Upper lobe of left lung (tissue), 6 donors: ENCODE measurements around the gene TRIP13. TPM values are rescaled to one million over a fixed set of nuclear protein-coding genes. Genes with fewer than 3 reads are reported as not detected.
A peak's percentile ranks its signal among the peaks of the same experiment; 100 is the strongest.

ENCODE experiments used
- ATAC-seq, 2 donors: fragments of 200-7000 bp; cut with Tn5 transposase; one replicate each; pipeline ENCODE4 v1.9.1; 2022; ENCODE audit warnings: mild to moderate bottlenecking in 2 of 2, moderate library complexity in 2 of 2; ENCODE audit not compliant: low FRiP score in 2 of 2
- DNase-seq, 2 donors: peaks; one replicate each; pipeline ENCODE4 v3.0.0-alpha.2; 2019 to 2020
- H3K27ac ChIP-seq, 4 donors: fragments of 200-600 bp; sonication (generic); one replicate each; pipeline ENCODE4 v1.5.1; 2016 to 2019
- H3K27me3 ChIP-seq, 4 donors: fragments of 200-600 bp; sonication (generic); one replicate each; pipeline ENCODE4 v1.5.1; 2017 to 2019
- H3K36me3 ChIP-seq, 4 donors: fragments of 200-600 bp; sonication (generic); one replicate each; pipeline ENCODE4 v1.5.1; 2016 to 2019
- H3K4me1 ChIP-seq, 4 donors: fragments of 200-600 bp; sonication (generic); one replicate each; pipeline ENCODE4 v1.5.1; 2018 to 2019
- H3K4me3 ChIP-seq, 4 donors: fragments of 200-600 bp; sonication (generic); one replicate each; pipeline ENCODE4 v1.5.1; 2017 to 2019; ENCODE audit warnings: mild to moderate bottlenecking in 2 of 4, moderate library complexity in 1 of 4
- H3K9me3 ChIP-seq, 4 donors: fragments of 200-600 bp; sonication (generic); one replicate each; pipeline ENCODE4 v1.5.1; 2018 to 2019
- EP300 ChIP-seq, 4 donors: sonication (generic); formaldehyde crosslinking; IDR thresholded peaks; one replicate each; pipeline ENCODE4 v1.5.1; 2017; ENCODE audit warnings: antibody characterized with exemption in 4 of 4, control low read depth in 2 of 4
- POLR2A ChIP-seq, 4 donors: fragments of 450-650 bp; IDR thresholded peaks; one replicate each; pipeline ENCODE4 v1.5.1; 2016 to 2017; ENCODE audit warnings: antibody characterized with exemption in 4 of 4, mild to moderate bottlenecking in 2 of 4
- POLR2AphosphoS5 ChIP-seq, 2 donors: sonication (generic); formaldehyde crosslinking; IDR thresholded peaks; one replicate each; pipeline ENCODE4 v1.5.1; 2017; ENCODE audit warnings: antibody characterized with exemption in 2 of 2
- WGBS, 2 donors: methylation state at CpG; one replicate each; pipeline ENCODE4 v1.1.5; 2017 to 2018; 5-methylcytosine and 5-hydroxymethylcytosine counted together
- total RNA-seq, 6 donors: library from RNA; depleted of rRNA in 4 of 6; stranded (reverse); fragments of >200 nt in 4 of 6; gene quantifications; one replicate each; pipeline versions ENCODE4 v1.1.0 to v1.2.1, GENCODE V29; 2016 to 2021
- TF ChIP-seq, protein P1 (sequence below), 6 experiments: fragments of 450-650 bp in 4 of 6; fragments of 200-600 bp in 2 of 6; sonication (generic) in 2 of 6; IDR thresholded peaks; one replicate each; pipeline ENCODE4 v1.5.1; 2016 to 2019; ENCODE audit warnings: antibody characterized with exemption in 6 of 6
- donor health status: DM: no; HTN: no; CAD: no; lungs with moderate emphysema.
- donor health status: DM: no; HTN: yes; CAD: no; lungs with severe emphysema.

Gene TRIP13
- total RNA-seq, 6 donors from 2014 or later = 1.0 to 2.1 (median 1.5) TPM

DNA sequence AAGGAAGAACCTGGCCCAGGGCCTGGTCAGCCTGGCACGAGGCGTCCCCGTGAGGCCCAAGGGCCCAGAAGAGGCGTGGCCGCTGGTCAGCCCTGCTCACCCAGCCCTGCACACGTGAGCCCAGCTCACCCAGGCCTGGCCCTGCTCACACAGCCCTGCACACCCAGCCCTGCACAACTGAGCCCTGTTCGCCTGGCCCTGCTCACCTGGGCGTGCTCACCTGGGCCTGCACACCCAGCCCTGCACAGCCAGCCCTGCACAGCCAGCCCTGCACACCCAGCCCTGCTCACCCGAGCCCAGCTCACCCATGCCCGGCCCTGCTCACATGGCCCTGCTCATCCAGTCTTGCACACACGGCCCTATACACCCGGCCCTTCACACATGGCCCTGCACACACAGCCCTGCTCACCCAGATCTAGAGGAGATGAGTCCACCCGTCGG is 44.0 kb upstream of the TRIP13 start:
- no peak overlapping the region for H3K4me3 ChIP-seq
- H3K36me3 ChIP-seq = no peaks in the 10 kb centered on the region
- peaks cover 0 to 13% (median 0%) of the 10 kb centered on the region in 4 donors for H3K27me3 ChIP-seq
- 90% methylated on average over 7 of the region's 14 CpGs; no CpG with 5 or more reads in 1 of the 2 donors for WGBS, 2 donors
- H3K27ac ChIP-seq = no peak overlapping the region
- no peak for TF ChIP-seq EP300 (IDR thresholded peaks at IDR 0.05)
- TF ChIP-seq POLR2AphosphoS5 (IDR thresholded peaks at IDR 0.05) = no peak
- TF ChIP-seq, protein P1, sequence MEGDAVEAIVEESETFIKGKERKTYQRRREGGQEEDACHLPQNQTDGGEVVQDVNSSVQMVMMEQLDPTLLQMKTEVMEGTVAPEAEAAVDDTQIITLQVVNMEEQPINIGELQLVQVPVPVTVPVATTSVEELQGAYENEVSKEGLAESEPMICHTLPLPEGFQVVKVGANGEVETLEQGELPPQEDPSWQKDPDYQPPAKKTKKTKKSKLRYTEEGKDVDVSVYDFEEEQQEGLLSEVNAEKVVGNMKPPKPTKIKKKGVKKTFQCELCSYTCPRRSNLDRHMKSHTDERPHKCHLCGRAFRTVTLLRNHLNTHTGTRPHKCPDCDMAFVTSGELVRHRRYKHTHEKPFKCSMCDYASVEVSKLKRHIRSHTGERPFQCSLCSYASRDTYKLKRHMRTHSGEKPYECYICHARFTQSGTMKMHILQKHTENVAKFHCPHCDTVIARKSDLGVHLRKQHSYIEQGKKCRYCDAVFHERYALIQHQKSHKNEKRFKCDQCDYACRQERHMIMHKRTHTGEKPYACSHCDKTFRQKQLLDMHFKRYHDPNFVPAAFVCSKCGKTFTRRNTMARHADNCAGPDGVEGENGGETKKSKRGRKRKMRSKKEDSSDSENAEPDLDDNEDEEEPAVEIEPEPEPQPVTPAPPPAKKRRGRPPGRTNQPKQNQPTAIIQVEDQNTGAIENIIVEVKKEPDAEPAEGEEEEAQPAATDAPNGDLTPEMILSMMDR (IDR thresholded peaks at IDR 0.05) = no peak
- TF ChIP-seq POLR2A (IDR thresholded peaks at IDR 0.05) = no peak
- DNase-seq = peak; percentile 20 to 79
- ATAC-seq = no peak
- no peaks in the 10 kb centered on the region for H3K9me3 ChIP-seq
- H3K4me1 ChIP-seq = peaks cover 0 to 13% (median 8%) of the 10 kb centered on the region in 4 donors

DNA sequence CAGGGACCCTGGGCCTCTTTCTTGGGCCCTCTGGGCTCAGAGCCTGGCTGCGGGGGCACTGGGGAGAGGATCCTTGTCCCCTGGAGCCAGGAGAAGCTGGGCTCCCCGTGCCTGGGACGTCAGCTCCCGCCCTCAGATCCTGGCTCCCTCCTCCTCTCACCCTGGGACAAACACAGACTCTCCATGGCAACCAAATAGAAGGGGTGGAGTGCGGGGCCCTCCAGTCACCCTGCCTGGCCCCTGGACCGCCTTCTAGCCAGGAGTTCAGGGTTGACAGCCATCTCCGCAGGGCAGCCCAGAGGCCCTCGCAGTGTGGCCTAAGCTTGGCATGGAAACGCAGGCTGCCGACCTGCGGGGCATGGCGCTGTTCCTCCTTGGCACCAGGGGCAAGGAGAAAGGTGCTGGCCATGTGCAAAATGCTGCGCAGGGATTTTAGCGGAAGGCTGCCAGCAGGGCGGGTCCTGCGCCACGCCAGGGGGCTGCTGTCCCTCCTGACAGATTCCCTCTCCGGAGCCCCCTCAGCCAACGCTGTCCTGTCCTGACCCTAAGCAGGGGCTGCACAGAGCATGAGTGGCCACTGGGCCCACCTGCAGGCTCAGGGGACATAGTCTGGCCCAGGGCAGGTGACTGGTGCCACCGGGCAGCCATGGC is 42.9 kb upstream of the TRIP13 start:
- no peak for TF ChIP-seq POLR2A (IDR thresholded peaks at IDR 0.05)
- TF ChIP-seq, protein P1 (IDR thresholded peaks at IDR 0.05) = no peak
- TF ChIP-seq POLR2AphosphoS5 (IDR thresholded peaks at IDR 0.05) = no peak
- TF ChIP-seq EP300 (IDR thresholded peaks at IDR 0.05) = no peak
- no peak overlapping the region for H3K27ac ChIP-seq
- DNase-seq (peak; percentile 24 to 82), ATAC-seq (peak; percentile 65 to 73)
- H3K4me3 ChIP-seq = peak overlapping the region in 3 of 4 donors; percentile 26 to 40 (median 35)
- no peaks in the 10 kb centered on the region for H3K36me3 ChIP-seq
- peaks cover 0 to 13% (median 0%) of the 10 kb centered on the region in 4 donors for H3K27me3 ChIP-seq
- no peaks in the 10 kb centered on the region for H3K9me3 ChIP-seq
- H3K4me1 ChIP-seq = peaks cover 0 to 13% (median 8%) of the 10 kb centered on the region in 4 donors
- 73 to 100% methylated on average over 3 to 20 of the region's 20 CpGs for WGBS, 2 donors

DNA sequence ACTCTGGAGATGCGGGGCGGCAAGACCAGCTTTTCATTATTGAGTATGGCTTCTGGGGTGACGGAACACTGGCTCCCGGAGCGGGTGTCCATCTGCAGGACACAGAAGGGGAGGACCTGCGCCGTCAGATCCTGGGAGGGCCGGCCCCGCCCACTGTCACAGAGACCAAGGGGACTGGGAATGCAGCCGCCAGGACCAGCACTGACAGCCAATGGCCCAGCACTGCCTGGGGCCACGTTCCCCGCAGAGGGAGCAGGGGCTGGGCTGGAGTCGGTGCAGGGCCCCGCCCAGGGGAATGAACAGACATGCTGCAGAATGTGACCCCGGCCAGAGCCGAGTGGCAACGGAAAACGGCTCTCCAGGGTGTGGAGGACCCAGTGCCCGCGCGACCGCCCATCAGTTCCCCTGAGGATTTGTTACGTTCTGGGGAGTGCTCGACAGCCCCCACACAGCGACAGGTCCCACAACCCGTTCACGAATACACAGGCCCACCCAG is 42.1 kb upstream of the TRIP13 start, which contains the start of gene ZDHHC11:
ZDHHC11 (minus strand) TSS at position 476 of the 496 bp plus-strand sequence; CDS start at position 92, 384 bp downstream.
- Histone ChIP-seq H3K27ac (no peak within 1 kb of the TSS), H3K9me3 (no peaks in the 10 kb centered on the region), H3K36me3 (no peaks in the 10 kb centered on the region), H3K4me3 (peak within 1 kb of the TSS in 3 of 4 donors; percentile 26 to 40 (median 35)), H3K4me1 (peaks cover 0 to 13% (median 8%) of the 10 kb centered on the region in 4 donors), H3K27me3 (peaks cover 0 to 13% (median 0%) of the 10 kb centered on the region in 4 donors)
- ATAC-seq (peak; percentile 49 to 87), DNase-seq (peak; percentile 79 to 91)
- TF ChIP-seq POLR2A (IDR thresholded peaks at IDR 0.05) (no peak), EP300 (IDR thresholded peaks at IDR 0.05) (no peak)
- TF ChIP-seq, protein P1 (IDR thresholded peaks at IDR 0.05) = no peak
- 60 to 63% methylated on average over 4 to 27 of the region's 27 CpGs for WGBS, 2 donors

DNA sequence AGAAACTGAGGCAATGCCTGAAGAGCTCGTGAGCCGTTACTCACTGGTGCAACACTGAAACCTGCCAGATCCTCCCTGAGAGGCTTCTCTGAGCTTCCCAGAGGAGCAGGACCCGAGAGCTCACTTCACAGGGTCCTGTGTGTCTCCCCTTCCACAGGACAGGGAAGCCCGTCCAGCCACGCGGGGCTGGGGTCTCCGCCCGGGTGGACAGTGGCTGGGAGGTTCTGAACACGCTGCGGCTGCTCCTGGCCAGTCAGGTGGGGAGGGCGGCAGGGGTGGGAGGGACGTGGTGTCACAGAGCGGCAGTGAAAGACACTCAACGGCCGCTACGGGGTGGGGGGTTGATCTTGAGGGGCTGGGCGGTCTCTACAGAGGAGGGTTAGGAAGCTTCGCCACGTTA is 41.6 kb upstream of the TRIP13 start:
- H3K36me3 ChIP-seq = no peaks in the 10 kb centered on the region
- H3K9me3 ChIP-seq = no peaks in the 10 kb centered on the region
- peaks cover 0 to 13% (median 8%) of the 10 kb centered on the region in 4 donors for H3K4me1 ChIP-seq
- TF ChIP-seq EP300 (IDR thresholded peaks at IDR 0.05) (no peak), POLR2A (IDR thresholded peaks at IDR 0.05) (no peak), POLR2AphosphoS5 (IDR thresholded peaks at IDR 0.05) (no peak)
- TF ChIP-seq, protein P1 (IDR thresholded peaks at IDR 0.05) = no peak
- no peak overlapping the region for H3K27ac ChIP-seq
- 43 to 48% methylated on average over 5 to 19 of the region's 19 CpGs for WGBS, 2 donors
- H3K4me3 ChIP-seq = no peak overlapping the region
- peaks cover 0 to 13% (median 0%) of the 10 kb centered on the region in 4 donors for H3K27me3 ChIP-seq
- ATAC-seq (no peak), DNase-seq (no peak)
